Brain microvascular endothelial cell (primary cell): ENCODE data around the gene TRIM2.
A peak's percentile ranks its signal among the peaks of the same experiment; 100 is the strongest.

Experiments used
- DNase-seq: peaks from one replicate; pipeline ENCODE4 v3.0.0-alpha.2; 2020
- H3K27ac ChIP-seq: fragments of 250-450 bp; sonication (Bioruptor Pico); 2 replicates; pipeline ENCODE4 v1.5.1; 2020; ENCODE audit warnings: mild to moderate bottlenecking, moderate library complexity
- H3K27me3 ChIP-seq: fragments of 250-450 bp; sonication (Bioruptor Pico); replicated peaks from 2 replicates; pipeline ENCODE4 v1.5.1; 2020; ENCODE audit warnings: mild to moderate bottlenecking
- H3K36me3 ChIP-seq: fragments of 250-450 bp; sonication (Bioruptor Pico); replicated peaks from 2 replicates; pipeline ENCODE4 v1.5.1; 2020; ENCODE audit warnings: mild to moderate bottlenecking
- H3K4me3 ChIP-seq: 2 replicates; pipeline ENCODE4 v1.5.1; 2011; ENCODE audit warnings: low read depth, mild to moderate bottlenecking, control low read depth, low read length, moderate library complexity
- in situ Hi-C: cut with HindIII; loops from 2 replicates; pipeline ENCODE4 v1.10.0; 2017; ENCODE audit warnings: low sequenced_read_pairs, low pct_ligation_motif_present
- TF ChIP-seq, protein P1 (sequence below): IDR thresholded peaks from 2 replicates; pipeline ENCODE4 v1.5.1; 2011; ENCODE audit warnings: low read depth, mild to moderate bottlenecking, moderate library complexity, low read length, control low read depth, inconsistent platforms; ENCODE audit errors: missing control alignments

Gene TRIM2

DNA sequence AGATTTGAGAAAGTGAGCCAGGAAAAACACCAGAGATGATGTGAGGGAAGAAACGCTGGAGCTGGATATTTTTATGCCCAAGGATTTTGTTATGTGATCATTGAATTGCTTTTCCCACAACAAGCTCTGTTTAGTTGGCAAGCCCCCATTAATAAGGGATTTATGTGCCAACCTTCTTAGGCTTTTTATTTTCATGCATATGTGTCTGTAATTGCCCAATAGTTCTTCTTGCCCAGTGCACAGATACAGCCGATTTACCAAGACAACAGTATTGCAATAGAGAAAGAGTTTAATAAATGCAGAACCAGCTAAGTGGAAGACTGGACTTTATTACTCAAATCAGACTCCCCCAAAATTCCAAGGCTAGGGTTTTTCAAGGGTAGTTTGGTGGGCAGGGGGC, 57.7 kb downstream of the TRIM2 start:
- DNase-seq, result no peak
- TF ChIP-seq, protein P1, sequence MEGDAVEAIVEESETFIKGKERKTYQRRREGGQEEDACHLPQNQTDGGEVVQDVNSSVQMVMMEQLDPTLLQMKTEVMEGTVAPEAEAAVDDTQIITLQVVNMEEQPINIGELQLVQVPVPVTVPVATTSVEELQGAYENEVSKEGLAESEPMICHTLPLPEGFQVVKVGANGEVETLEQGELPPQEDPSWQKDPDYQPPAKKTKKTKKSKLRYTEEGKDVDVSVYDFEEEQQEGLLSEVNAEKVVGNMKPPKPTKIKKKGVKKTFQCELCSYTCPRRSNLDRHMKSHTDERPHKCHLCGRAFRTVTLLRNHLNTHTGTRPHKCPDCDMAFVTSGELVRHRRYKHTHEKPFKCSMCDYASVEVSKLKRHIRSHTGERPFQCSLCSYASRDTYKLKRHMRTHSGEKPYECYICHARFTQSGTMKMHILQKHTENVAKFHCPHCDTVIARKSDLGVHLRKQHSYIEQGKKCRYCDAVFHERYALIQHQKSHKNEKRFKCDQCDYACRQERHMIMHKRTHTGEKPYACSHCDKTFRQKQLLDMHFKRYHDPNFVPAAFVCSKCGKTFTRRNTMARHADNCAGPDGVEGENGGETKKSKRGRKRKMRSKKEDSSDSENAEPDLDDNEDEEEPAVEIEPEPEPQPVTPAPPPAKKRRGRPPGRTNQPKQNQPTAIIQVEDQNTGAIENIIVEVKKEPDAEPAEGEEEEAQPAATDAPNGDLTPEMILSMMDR, result no peak
- no peak overlapping the region for H3K4me3 ChIP-seq
- no peaks in the 10 kb centered on the region for H3K27me3 ChIP-seq
- H3K36me3 ChIP-seq, result no peaks in the 10 kb centered on the region
- no peak overlapping the region for H3K27ac ChIP-seq
- in situ Hi-C loops, result no loop called here

- H3K36me3 ChIP-seq, result no peaks in the 10 kb centered on the region
- H3K27me3 ChIP-seq, result no peaks in the 10 kb centered on the region
- no peak for DNase-seq
- H3K4me3 ChIP-seq, result no peak overlapping the region
- TF ChIP-seq, protein P1, result no peak
- in situ Hi-C loops, result no loop called here
- no peak overlapping the region for H3K27ac ChIP-seq
Measured at GRCh38 chr4:153265306-153266047, 61.2 kb downstream of the TRIM2 start.

GRCh38 chr4:153266988-153267387, 62.7 kb downstream of the TRIM2 start:
- DNase-seq, result peak; percentile 16
- H3K36me3 ChIP-seq, result no peaks in the 10 kb centered on the region

DNA sequence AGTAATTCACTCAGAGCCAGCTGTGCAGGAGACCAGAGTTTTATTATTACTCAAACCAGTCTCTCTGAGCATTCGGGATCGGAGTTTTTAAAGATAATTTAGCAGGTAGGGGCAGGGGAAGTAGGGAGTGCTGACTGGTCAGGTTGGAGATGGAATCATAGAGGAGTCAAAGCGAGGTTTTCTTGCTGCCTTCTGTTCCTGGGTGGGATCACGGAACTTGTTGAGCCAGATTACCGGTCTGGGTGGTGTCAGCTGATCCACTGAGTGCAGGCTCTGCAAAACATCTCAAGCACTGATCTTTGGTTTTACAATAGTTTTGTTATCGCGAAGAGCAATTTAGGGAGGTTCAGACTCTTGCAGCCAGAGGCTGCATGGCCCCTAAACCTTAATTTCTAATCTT, 63.6 kb downstream of the TRIM2 start:
- no peaks in the 10 kb centered on the region for H3K36me3 ChIP-seq
- DNase-seq, result no peak
- H3K27me3 ChIP-seq, result no peaks in the 10 kb centered on the region
- TF ChIP-seq, protein P1, result no peak
- no peak overlapping the region for H3K4me3 ChIP-seq
- in situ Hi-C loops, result no loop called here
- no peak overlapping the region for H3K27ac ChIP-seq

More at GRCh38 chr4:153266988-153267387, 62.7 kb downstream of the TRIM2 start:
- in situ Hi-C loops, result no loop called here
- no peak overlapping the region for H3K4me3 ChIP-seq
- no peaks in the 10 kb centered on the region for H3K27me3 ChIP-seq
- H3K27ac ChIP-seq, result no peak overlapping the region
- TF ChIP-seq, protein P1, result no peak

DNA sequence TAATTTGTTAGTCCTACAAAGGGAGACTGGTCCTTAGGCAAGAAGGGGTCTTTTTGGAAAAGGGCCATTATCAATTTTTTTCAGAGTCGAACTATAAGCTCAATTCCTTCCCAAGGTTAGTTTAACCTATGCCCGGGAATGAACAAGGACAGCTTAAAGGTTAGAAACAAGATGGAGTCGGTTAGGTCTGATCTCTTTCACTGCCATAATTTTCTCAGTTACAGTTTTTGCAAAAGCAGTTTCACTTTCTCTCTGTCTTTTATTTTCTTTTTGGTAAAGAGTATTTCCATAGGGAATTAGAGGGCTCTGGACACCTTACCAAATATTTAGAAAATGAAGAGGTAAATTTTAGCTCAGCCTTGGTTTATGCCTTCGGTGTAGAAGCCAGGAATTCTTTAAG, 64.1 kb downstream of the TRIM2 start:
- in situ Hi-C loops, result no loop called here
- Histone ChIP-seq H3K36me3 (no peaks in the 10 kb centered on the region), H3K27ac (no peak overlapping the region), H3K4me3 (no peak overlapping the region), H3K27me3 (no peaks in the 10 kb centered on the region)
- DNase-seq, result no peak
- TF ChIP-seq, protein P1, result no peak
